Retinal pigment epithelial cell (primary cell): ENCODE data around the gene PDE12.
"Not testable (repeated sequence)": the region's sequence is repeated elsewhere in the genome, so short reads cannot be mapped to it uniquely, and the experiment has no call there.

ENCODE experiments used
- DNase-seq: peaks from one replicate; pipeline ENCODE4 v3.0.0-alpha.2; 2010; ENCODE audit warnings: low read depth
- H3K4me3 ChIP-seq: 2 replicates; pipeline ENCODE4 v1.5.1; 2011; ENCODE audit warnings: mild to moderate bottlenecking, low read length, control low read depth, moderate library complexity
- CTCF ChIP-seq: conservative IDR thresholded peaks from 2 replicates; pipeline ENCODE4 v1.5.1; 2011; ENCODE audit warnings: low read depth, low read length, control low read depth, inconsistent platforms

Gene PDE12

GRCh38 chr3:57600195-57600594, 44.1 kb downstream of the PDE12 start:
- TF ChIP-seq CTCF, result no peak
- H3K4me3 ChIP-seq, result no peak overlapping the region
- DNase-seq, result no peak

- DNase-seq, result no peak
- no peak overlapping the region for H3K4me3 ChIP-seq
- TF ChIP-seq CTCF, result no peak
Measured at GRCh38 chr3:57604971-57605370, 48.9 kb downstream of the PDE12 start.

GRCh38 chr3:57605683-57606082, 49.6 kb downstream of the PDE12 start:
- no peak for DNase-seq

GRCh38 chr3:57611870-57612269, 55.8 kb downstream of the PDE12 start:
- H3K4me3 ChIP-seq, DNase-seq: not testable (repeated sequence)

More at GRCh38 chr3:57605683-57606082, 49.6 kb downstream of the PDE12 start:
- no peak overlapping the region for H3K4me3 ChIP-seq
- TF ChIP-seq CTCF, result no peak

- H3K4me3 ChIP-seq, result no peak overlapping the region
- no peak for DNase-seq
- TF ChIP-seq CTCF, result no peak
Measured at GRCh38 chr3:57616233-57616632, 60.2 kb downstream of the PDE12 start.
